ENCODE measurements around the gene CPHXL. TPM values are rescaled to one million over a fixed set of nuclear protein-coding genes. Genes with fewer than 3 reads are reported as not detected.

Gene CPHXL
- total RNA-seq, 1 donor from 2014 or later, result not detected

GRCh38 chr16:75701361-75701760 is 24.9 kb downstream of the CPHXL start, which contains the start of gene DUXB:
DUXB (minus strand) TSS chr16:75701461; CDS start chr16:75701418, 43 bp downstream.
- no peak for DNase-seq

- no peak for DNase-seq
These were observed 28.7 kb downstream of the CPHXL start for GRCh38 chr16:75697571-75697970.

- no peak for DNase-seq
These were observed 30.6 kb downstream of the CPHXL start for GRCh38 chr16:75695708-75696107.

GRCh38 chr16:75687361-75687760 is 38.9 kb downstream of the CPHXL start:
- no peak for DNase-seq

GRCh38 chr16:75682308-75682707 is 44.0 kb downstream of the CPHXL start:
- DNase-seq, result no peak

- no peak for DNase-seq
These were observed 46.9 kb downstream of the CPHXL start for GRCh38 chr16:75679366-75679765.

GRCh38 chr16:75676909-75677308 is 49.4 kb downstream of the CPHXL start, which contains the start of gene CPHXL2:
CPHXL2 (minus strand) TSS chr16:75677009; CDS start chr16:75676999, 10 bp downstream.
- no peak for DNase-seq

- DNase-seq, result no peak
These were observed 58.8 kb downstream of the CPHXL start for GRCh38 chr16:75667503-75667902.

Small RNA genes lying within 50 kb of the gene (small RNA-seq; reads per million reads assigned to genes)
- gene RN7SL520P (ENCODE audit: low replicate concordance), result not detected

Other genes with a start within 250 kb of the CPHXL start
- 2.1 TPM for gene CHST6, start 231.0 kb downstream of the CPHXL start, total RNA-seq
- not detected for gene CHST5, start 190.4 kb downstream of the CPHXL start, total RNA-seq
- 8.0 TPM for gene TMEM231, start 170.2 kb downstream of the CPHXL start, total RNA-seq
- 97.4 TPM for gene GABARAPL2, start 160.1 kb downstream of the CPHXL start, total RNA-seq
- gene ADAT1, start 103.2 kb downstream of the CPHXL start, total RNA-seq, result 47.7 TPM
- 118 TPM for gene KARS1, start 78.8 kb downstream of the CPHXL start, total RNA-seq
- gene TERF2IP, start 78.7 kb downstream of the CPHXL start, total RNA-seq, result 82.0 TPM
- gene CPHXL2, start 49.5 kb downstream of the CPHXL start, total RNA-seq, result not detected
- not detected for gene DUXB, start 25.0 kb downstream of the CPHXL start, total RNA-seq